Tibial nerve (tissue), 4 donors: ENCODE measurements around the gene MADD. TPM values are rescaled to one million over a fixed set of nuclear protein-coding genes. Genes with fewer than 3 reads are reported as not detected.

Experiments used
- DNase-seq, 2 donors: peaks; one replicate each; pipeline ENCODE4 v3.0.0-alpha.2; 2019; ENCODE audit warnings: low spot score in 2 of 2
- H3K27ac ChIP-seq, 4 donors: fragments of 200-600 bp; sonication (generic) in 3 of 4; one replicate each; pipeline ENCODE4 v1.5.1; 2017 to 2019; ENCODE audit warnings: mild to moderate bottlenecking in 1 of 4
- H3K27me3 ChIP-seq, 2 donors: fragments of 200-600 bp; sonication (generic) in 1 of 2; one replicate each; pipeline versions ENCODE4 v1.5.1 to v1.6.0; 2017 to 2019
- H3K36me3 ChIP-seq, 3 donors: fragments of 200-600 bp; sonication (generic); one replicate each; pipeline ENCODE4 v1.5.1; 2018 to 2019
- H3K4me1 ChIP-seq, 4 donors: fragments of 200-600 bp; sonication (generic) in 3 of 4; one replicate each; pipeline ENCODE4 v1.5.1; 2017 to 2019
- H3K4me3 ChIP-seq, 4 donors: fragments of 200-600 bp; sonication (generic) in 3 of 4; one replicate each; pipeline ENCODE4 v1.5.1; 2017 to 2019; ENCODE audit warnings: mild to moderate bottlenecking in 1 of 4, moderate library complexity in 1 of 4
- H3K9me3 ChIP-seq, 4 donors: fragments of 200-600 bp; sonication (generic) in 3 of 4; one replicate each; pipeline ENCODE4 v1.5.1; 2017 to 2019
- CTCF ChIP-seq, 5 experiments: fragments of 200-600 bp in 3 of 5; fragments of 450-650 bp in 2 of 5; sonication (generic) in 3 of 5; IDR thresholded peaks; one replicate each; pipeline ENCODE4 v1.5.1; 2016 to 2019; ENCODE audit warnings: antibody characterized with exemption in 5 of 5, mild to moderate bottlenecking in 3 of 5, moderate library complexity in 2 of 5
- EP300 ChIP-seq, 2 donors: sonication (generic); formaldehyde crosslinking; IDR thresholded peaks; one replicate each; pipeline ENCODE4 v1.6.1; 2017; ENCODE audit warnings: antibody characterized with exemption in 2 of 2, mild to moderate bottlenecking in 1 of 2
- POLR2A ChIP-seq, 2 donors: fragments of 450-650 bp; IDR thresholded peaks; one replicate each; pipeline ENCODE4 v1.6.1; 2017; ENCODE audit warnings: antibody characterized with exemption in 2 of 2, mild to moderate bottlenecking in 2 of 2, moderate library complexity in 2 of 2
- WGBS, 2 donors: methylation state at CpG; one replicate each; pipeline ENCODE4 v1.1.5; 2018; 5-methylcytosine and 5-hydroxymethylcytosine counted together
- total RNA-seq, 4 donors: library from RNA; depleted of rRNA; stranded (reverse); fragments of >200 nt; gene quantifications; one replicate each; pipeline ENCODE4 v1.1.0, GENCODE V29; 2016

Gene MADD
- total RNA-seq, 4 donors from 2014 or later: 41.9 to 68.0 (median 52.2) TPM

GRCh38 chr11:47261291-47261800 lies 8.6 kb upstream of the MADD start:
- no peak for DNase-seq
- H3K36me3 ChIP-seq: peaks cover 0 to 57% (median 0%) of the 10 kb centered on the region in 3 donors

GRCh38 chr11:47264119-47264518 lies 5.8 kb upstream of the MADD start:
- TF ChIP-seq CTCF (IDR thresholded peaks at IDR 0.05) (no peak), EP300 (IDR thresholded peaks at IDR 0.05) (no peak), POLR2A (IDR thresholded peaks at IDR 0.05) (no peak)
- 85 to 88% methylated on average over 4 to 6 of the region's 6 CpGs for WGBS, 2 donors
- no peak overlapping the region for H3K27ac ChIP-seq
- no peak overlapping the region for H3K4me3 ChIP-seq
- peaks cover 0 to 56% (median 16%) of the 10 kb centered on the region in 4 donors for H3K4me1 ChIP-seq
- no peaks in the 10 kb centered on the region for H3K27me3 ChIP-seq
- no peak for DNase-seq
- peaks cover 0 to 58% (median 0%) of the 10 kb centered on the region in 3 donors for H3K36me3 ChIP-seq
- H3K9me3 ChIP-seq: no peaks in the 10 kb centered on the region

More at GRCh38 chr11:47261291-47261800, 8.6 kb upstream of the MADD start:
- H3K27ac ChIP-seq: no peak overlapping the region
- 87% methylated on average over 22 of the region's 22 CpGs for WGBS, 2 donors
- no peak for TF ChIP-seq EP300 (IDR thresholded peaks at IDR 0.05)
- no peak for TF ChIP-seq CTCF (IDR thresholded peaks at IDR 0.05)
- TF ChIP-seq POLR2A (IDR thresholded peaks at IDR 0.05): no peak
- H3K4me1 ChIP-seq: peaks cover 0 to 64% (median 26%) of the 10 kb centered on the region in 4 donors
- no peaks in the 10 kb centered on the region for H3K27me3 ChIP-seq
- H3K4me3 ChIP-seq: no peak overlapping the region
- no peaks in the 10 kb centered on the region for H3K9me3 ChIP-seq

- WGBS, 2 donors: 80 to 83% methylated on average over 4 of the region's 4 CpGs
- no peak overlapping the region for H3K27ac ChIP-seq
- H3K4me3 ChIP-seq: no peak overlapping the region
- peaks cover 0 to 54% (median 12%) of the 10 kb centered on the region in 4 donors for H3K4me1 ChIP-seq
- DNase-seq: no peak
- H3K36me3 ChIP-seq: peaks cover 0 to 58% (median 0%) of the 10 kb centered on the region in 3 donors
- H3K27me3 ChIP-seq: no peaks in the 10 kb centered on the region
- TF ChIP-seq EP300 (IDR thresholded peaks at IDR 0.05): no peak
- TF ChIP-seq POLR2A (IDR thresholded peaks at IDR 0.05): no peak
- TF ChIP-seq CTCF (IDR thresholded peaks at IDR 0.05): no peak
- H3K9me3 ChIP-seq: no peaks in the 10 kb centered on the region
These were observed 5.4 kb upstream of the MADD start for GRCh38 chr11:47264521-47264920.

- no peaks in the 10 kb centered on the region for H3K9me3 ChIP-seq
- DNase-seq: no peak
- peaks cover 0 to 29% (median 0%) of the 10 kb centered on the region in 3 donors for H3K36me3 ChIP-seq
- WGBS, 2 donors: 47 to 64% methylated on average over 6 of the region's 6 CpGs
- H3K4me3 ChIP-seq: no peak overlapping the region
- H3K4me1 ChIP-seq: peaks cover 0 to 63% (median 23%) of the 10 kb centered on the region in 4 donors
- peak overlapping the region in 2 of 4 donors; percentile 90 to 97 for H3K27ac ChIP-seq
- TF ChIP-seq CTCF (IDR thresholded peaks at IDR 0.05): no peak
- no peak for TF ChIP-seq EP300 (IDR thresholded peaks at IDR 0.05)
- no peak for TF ChIP-seq POLR2A (IDR thresholded peaks at IDR 0.05)
- H3K27me3 ChIP-seq: no peaks in the 10 kb centered on the region
These were observed 2.1 kb upstream of the MADD start for GRCh38 chr11:47267876-47268275.

GRCh38 chr11:47268448-47269001 lies 1.4 kb upstream of the MADD start:
- H3K4me3 ChIP-seq: peak overlapping the region in 3 of 4 donors; percentile 61 to 83 (median 68)
- H3K27me3 ChIP-seq: no peaks in the 10 kb centered on the region
- peak overlapping the region; percentile 88 to 97 (median 90) for H3K27ac ChIP-seq
- peaks cover 0 to 22% (median 0%) of the 10 kb centered on the region in 3 donors for H3K36me3 ChIP-seq
- no peak for DNase-seq
- peaks cover 0 to 61% (median 23%) of the 10 kb centered on the region in 4 donors for H3K4me1 ChIP-seq
- TF ChIP-seq CTCF (IDR thresholded peaks at IDR 0.05) (no peak), EP300 (IDR thresholded peaks at IDR 0.05) (no peak), POLR2A (IDR thresholded peaks at IDR 0.05) (no peak)
- H3K9me3 ChIP-seq: no peaks in the 10 kb centered on the region
- 25 to 31% methylated on average over 13 of the region's 13 CpGs for WGBS, 2 donors
